ENCODE results near the gene EHBP1L1.

EHBP1L1 gene

DNA sequence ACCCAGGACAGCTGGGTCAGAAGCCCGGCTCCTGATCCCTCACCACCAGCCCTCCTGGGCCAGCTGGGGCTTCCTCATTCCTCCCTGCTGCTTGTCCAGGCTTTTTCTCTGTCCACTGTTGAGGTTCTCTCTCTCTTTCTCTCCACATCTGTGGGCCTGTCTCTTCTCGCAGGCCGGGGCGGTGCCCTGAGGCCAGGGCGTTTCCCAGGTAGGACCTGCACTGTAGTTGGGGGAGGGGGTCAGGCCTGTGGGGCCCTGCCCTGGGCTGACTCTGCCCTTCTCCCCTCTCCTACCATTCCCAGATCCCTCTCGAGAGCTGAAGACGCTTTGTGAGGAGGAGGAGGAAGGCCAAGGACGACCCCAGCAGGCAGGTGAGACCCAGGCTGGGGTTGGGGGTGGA, 4.9 kb downstream of the EHBP1L1 start:
- Histone ChIP-seq H3K4me1 (ENCODE audit: control insufficient read depth, insufficient read depth, low read length, unreplicated experiment) (peaks cover 20% of the 10 kb centered on the region), H2AFZ (ENCODE audit: low read length, unreplicated experiment) (no peak overlapping the region), H3K4me3 (ENCODE audit: low read depth, low read length) (no peak overlapping the region), H3K36me3 (ENCODE audit: insufficient read depth, low read length) (peaks cover 17% of the 10 kb centered on the region; the same call in 1 of the 2 replicates), H3K27ac (ENCODE audit: low read depth, low read length) (no peak overlapping the region), H3K79me2 (ENCODE audit: control insufficient read depth, insufficient read depth, low read length, unreplicated experiment) (peaks cover 20% of the 10 kb centered on the region), H3K27me3 (ENCODE audit: insufficient read depth, low read length) (no peaks in the 10 kb centered on the region)

DNA sequence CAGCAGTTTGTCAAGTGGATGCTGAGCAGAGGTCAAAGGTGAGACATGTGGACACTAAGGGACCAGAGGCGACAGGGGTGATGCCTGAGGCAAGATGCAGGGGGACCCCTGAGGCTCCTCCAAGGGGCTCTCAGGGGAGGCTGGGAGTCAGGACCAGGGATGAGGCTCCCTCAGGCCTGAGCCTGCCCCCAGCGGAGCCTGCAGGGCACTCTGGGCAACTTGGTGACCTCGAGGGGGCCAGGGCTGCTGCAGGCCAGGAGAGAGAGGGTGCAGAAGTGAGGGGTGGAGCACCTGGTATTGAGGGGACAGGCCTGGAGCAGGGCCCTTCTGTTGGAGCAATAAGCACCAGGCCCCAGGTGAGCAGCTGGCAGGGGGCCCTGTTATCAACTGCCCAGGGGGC, 6.1 kb downstream of the EHBP1L1 start:
- Histone ChIP-seq H3K36me3 (ENCODE audit: insufficient read depth, low read length) (peaks cover 17% of the 10 kb centered on the region; the same call in 1 of the 2 replicates), H3K79me2 (ENCODE audit: control insufficient read depth, insufficient read depth, low read length, unreplicated experiment) (peaks cover 10% of the 10 kb centered on the region), H3K27ac (ENCODE audit: low read depth, low read length) (no peak overlapping the region), H3K4me1 (ENCODE audit: control insufficient read depth, insufficient read depth, low read length, unreplicated experiment) (peaks cover 20% of the 10 kb centered on the region), H3K4me3 (ENCODE audit: low read depth, low read length) (no peak overlapping the region), H3K27me3 (ENCODE audit: insufficient read depth, low read length) (no peaks in the 10 kb centered on the region), H2AFZ (ENCODE audit: low read length, unreplicated experiment) (no peak overlapping the region)

DNA sequence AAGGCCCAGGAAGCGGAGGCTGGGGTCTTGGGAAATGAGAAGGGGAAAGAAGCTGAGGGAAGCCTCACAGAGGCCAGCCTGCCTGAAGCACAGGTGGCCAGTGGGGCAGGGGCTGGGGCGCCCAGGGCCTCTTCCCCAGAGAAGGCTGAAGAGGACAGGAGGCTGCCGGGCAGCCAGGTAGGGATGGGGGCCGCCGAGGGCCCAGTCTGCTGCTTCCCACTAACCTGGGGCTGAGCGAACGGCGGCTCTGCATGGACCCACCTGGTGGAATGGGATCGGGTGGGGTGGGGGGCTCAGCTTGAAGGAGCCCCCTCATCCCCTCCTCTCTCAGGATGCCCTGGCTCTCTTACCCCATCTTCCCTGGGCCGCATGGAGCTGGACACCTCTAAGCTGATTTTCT, 7.7 kb downstream of the EHBP1L1 start:
- peaks cover 20% of the 10 kb centered on the region for H3K4me1 ChIP-seq (ENCODE audit: control insufficient read depth, insufficient read depth, low read length, unreplicated experiment)
- H3K4me3 ChIP-seq (ENCODE audit: low read depth, low read length): no peak overlapping the region
- no peak overlapping the region for H2AFZ ChIP-seq (ENCODE audit: low read length, unreplicated experiment)
- no peaks in the 10 kb centered on the region for H3K79me2 ChIP-seq (ENCODE audit: control insufficient read depth, insufficient read depth, low read length, unreplicated experiment)
- no peak overlapping the region for H3K27ac ChIP-seq (ENCODE audit: low read depth, low read length)
- H3K27me3 ChIP-seq (ENCODE audit: insufficient read depth, low read length): no peaks in the 10 kb centered on the region
- H3K36me3 ChIP-seq (ENCODE audit: insufficient read depth, low read length): peaks cover 17% of the 10 kb centered on the region; the same call in 1 of the 2 replicates

DNA sequence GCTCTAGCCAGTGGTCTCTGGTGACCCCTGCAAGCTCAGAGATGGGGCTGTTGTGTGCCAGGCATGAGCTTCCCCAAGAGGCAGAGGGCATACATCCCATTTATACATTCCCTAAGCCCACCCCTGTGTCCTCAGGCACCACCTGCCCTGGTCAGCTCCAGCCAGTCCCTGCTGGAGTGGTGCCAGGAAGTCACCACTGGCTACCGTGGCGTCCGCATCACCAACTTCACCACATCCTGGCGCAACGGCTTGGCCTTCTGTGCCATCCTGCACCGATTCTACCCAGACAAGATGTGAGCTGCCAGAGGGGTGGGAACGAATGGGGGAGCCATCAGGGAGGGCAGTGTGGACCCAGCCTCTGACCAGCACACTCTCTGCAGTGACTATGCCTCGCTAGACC, 8.3 kb downstream of the EHBP1L1 start:
- H3K4me3 ChIP-seq (ENCODE audit: low read depth, low read length): no peak overlapping the region
- H3K36me3 ChIP-seq (ENCODE audit: insufficient read depth, low read length): peaks cover 17% of the 10 kb centered on the region; the same call in 1 of the 2 replicates

DNA sequence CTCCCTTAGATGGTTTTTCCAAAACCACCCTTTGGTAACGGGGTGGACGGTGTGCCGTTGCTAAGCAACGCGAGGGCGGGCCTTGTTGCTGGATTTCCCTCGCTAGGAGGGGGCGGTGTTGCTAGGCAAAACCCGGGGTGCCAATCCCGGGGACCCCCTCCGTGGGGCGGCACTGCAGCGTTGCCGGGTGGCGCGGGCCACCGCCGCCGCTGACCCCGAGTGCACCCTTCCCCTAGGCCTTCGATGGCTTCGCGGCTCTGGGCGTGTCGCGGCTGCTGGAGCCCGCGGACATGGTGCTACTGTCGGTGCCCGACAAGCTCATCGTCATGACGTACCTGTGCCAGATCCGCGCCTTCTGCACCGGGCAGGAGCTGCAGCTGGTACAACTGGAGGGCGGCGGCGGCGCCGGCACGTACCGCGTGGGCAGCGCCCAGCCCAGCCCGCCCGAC, 8.9 kb downstream of the EHBP1L1 start:
- H3K79me2 ChIP-seq (ENCODE audit: control insufficient read depth, insufficient read depth, low read length, unreplicated experiment): no peaks in the 10 kb centered on the region
- H3K4me1 ChIP-seq (ENCODE audit: control insufficient read depth, insufficient read depth, low read length, unreplicated experiment): peaks cover 20% of the 10 kb centered on the region
- H3K36me3 ChIP-seq (ENCODE audit: insufficient read depth, low read length): peaks cover 17% of the 10 kb centered on the region; the same call in 1 of the 2 replicates
- H2AFZ ChIP-seq (ENCODE audit: low read length, unreplicated experiment): no peak overlapping the region
- H3K4me3 ChIP-seq (ENCODE audit: low read depth, low read length): no peak overlapping the region
- H3K27me3 ChIP-seq (ENCODE audit: insufficient read depth, low read length): no peaks in the 10 kb centered on the region
- no peak overlapping the region for H3K27ac ChIP-seq (ENCODE audit: low read depth, low read length)

More for the DNA sequence above, 8.3 kb downstream of the EHBP1L1 start:
- no peaks in the 10 kb centered on the region for H3K27me3 ChIP-seq (ENCODE audit: insufficient read depth, low read length)
- no peak overlapping the region for H3K27ac ChIP-seq (ENCODE audit: low read depth, low read length)
- H3K79me2 ChIP-seq (ENCODE audit: control insufficient read depth, insufficient read depth, low read length, unreplicated experiment): no peaks in the 10 kb centered on the region
- no peak overlapping the region for H2AFZ ChIP-seq (ENCODE audit: low read length, unreplicated experiment)
- H3K4me1 ChIP-seq (ENCODE audit: control insufficient read depth, insufficient read depth, low read length, unreplicated experiment): peaks cover 20% of the 10 kb centered on the region

DNA sequence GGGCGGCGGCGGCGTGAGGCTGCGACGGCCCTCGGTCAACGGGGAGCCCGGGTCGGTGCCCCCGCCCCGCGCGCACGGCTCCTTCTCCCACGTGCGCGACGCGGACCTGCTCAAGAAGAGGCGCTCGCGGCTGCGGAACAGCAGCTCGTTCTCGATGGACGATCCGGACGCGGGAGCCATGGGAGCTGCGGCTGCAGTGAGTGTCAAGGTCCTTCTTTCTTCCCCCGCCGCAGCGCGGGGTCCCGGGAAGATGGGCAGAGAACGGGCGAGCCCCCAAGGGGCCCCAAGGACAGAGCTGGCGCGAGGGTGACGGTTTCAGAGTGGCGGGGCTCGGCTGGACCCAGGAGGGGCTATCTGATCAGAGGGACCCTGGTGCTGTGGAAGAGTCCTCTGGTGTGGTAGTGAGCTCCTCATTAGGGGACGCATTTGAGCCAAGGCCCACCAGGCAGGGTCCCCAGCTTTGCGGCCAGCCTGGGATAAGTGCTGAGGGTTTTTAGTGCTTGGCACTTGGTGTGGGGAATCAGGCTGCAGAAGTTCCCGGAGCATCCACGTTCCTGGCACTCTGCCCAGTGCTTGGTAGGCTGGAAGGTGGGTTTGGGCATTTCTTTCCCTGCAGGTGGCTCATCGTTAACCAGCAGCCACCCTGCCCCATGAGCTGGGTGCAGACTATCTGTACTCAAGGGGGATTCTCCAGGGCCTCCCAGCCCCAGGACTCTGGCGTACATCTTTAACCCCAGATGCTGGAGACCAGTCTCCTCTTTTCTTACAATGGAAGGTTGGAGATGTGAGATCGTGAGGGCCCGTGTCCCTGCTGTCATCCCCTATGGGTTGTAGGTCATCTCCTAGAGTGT, 9.8 kb downstream of the EHBP1L1 start:
- Histone ChIP-seq H2AFZ (ENCODE audit: low read length, unreplicated experiment) (no peak overlapping the region), H3K27me3 (ENCODE audit: insufficient read depth, low read length) (no peaks in the 10 kb centered on the region), H3K4me3 (ENCODE audit: low read depth, low read length) (no peak overlapping the region), H3K79me2 (ENCODE audit: control insufficient read depth, insufficient read depth, low read length, unreplicated experiment) (no peaks in the 10 kb centered on the region), H3K27ac (ENCODE audit: low read depth, low read length) (no peak overlapping the region), H3K4me1 (ENCODE audit: control insufficient read depth, insufficient read depth, low read length, unreplicated experiment) (peaks cover 20% of the 10 kb centered on the region), H3K36me3 (ENCODE audit: insufficient read depth, low read length) (peaks cover 13% of the 10 kb centered on the region; the same call in 1 of the 2 replicates)

DNA sequence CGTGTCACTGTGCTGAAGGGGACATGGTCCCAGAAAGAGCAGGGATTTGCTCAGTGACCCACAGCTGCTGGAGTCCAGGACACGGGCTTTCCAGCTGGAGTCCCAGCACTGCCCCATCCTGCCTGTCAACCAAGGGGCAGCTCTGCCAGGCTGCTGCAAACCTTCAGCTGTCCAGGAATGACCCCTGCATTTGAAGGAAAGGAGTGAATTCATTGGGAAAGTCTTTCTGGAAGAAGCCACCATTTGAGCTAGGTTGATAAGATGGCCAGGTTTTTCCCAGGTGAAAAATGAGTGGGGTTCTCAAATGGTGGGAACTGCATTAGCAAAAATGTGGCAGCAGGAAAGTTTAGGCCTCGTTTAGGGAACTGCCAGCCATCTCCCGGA, 10.4 kb downstream of the EHBP1L1 start:
- no peak overlapping the region for H2AFZ ChIP-seq (ENCODE audit: low read length, unreplicated experiment)
- no peak overlapping the region for H3K4me3 ChIP-seq (ENCODE audit: low read depth, low read length)
- no peaks in the 10 kb centered on the region for H3K79me2 ChIP-seq (ENCODE audit: control insufficient read depth, insufficient read depth, low read length, unreplicated experiment)
- no peaks in the 10 kb centered on the region for H3K27me3 ChIP-seq (ENCODE audit: insufficient read depth, low read length)
- no peak overlapping the region for H3K27ac ChIP-seq (ENCODE audit: low read depth, low read length)
- H3K36me3 ChIP-seq (ENCODE audit: insufficient read depth, low read length): peaks cover 7% of the 10 kb centered on the region; the same call in 1 of the 2 replicates
- peaks cover 20% of the 10 kb centered on the region for H3K4me1 ChIP-seq (ENCODE audit: control insufficient read depth, insufficient read depth, low read length, unreplicated experiment)

DNA sequence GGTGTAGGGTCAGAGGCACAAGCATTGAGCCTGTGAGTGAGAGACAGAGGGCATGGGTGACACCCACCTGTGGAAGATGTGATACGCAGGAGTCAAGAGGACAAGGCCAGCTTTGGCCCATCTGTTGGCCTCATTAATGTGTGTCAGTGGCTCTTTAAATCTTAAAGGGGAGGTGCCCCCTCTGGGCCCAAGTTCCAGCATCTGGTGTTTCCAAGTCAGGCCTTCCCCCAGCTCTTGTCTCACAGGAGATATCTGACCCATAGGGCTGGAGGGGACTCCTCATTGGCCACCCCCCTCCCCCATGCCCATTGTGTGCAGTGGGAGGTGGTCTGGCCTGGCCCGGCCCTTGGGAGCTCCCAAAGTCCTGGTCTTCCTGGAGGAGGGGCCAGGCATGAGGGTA, 10.8 kb downstream of the EHBP1L1 start:
- H3K27ac ChIP-seq (ENCODE audit: low read depth, low read length): no peak overlapping the region
- H3K79me2 ChIP-seq (ENCODE audit: control insufficient read depth, insufficient read depth, low read length, unreplicated experiment): no peaks in the 10 kb centered on the region
- no peak overlapping the region for H2AFZ ChIP-seq (ENCODE audit: low read length, unreplicated experiment)
- no peak overlapping the region for H3K4me3 ChIP-seq (ENCODE audit: low read depth, low read length)
- H3K4me1 ChIP-seq (ENCODE audit: control insufficient read depth, insufficient read depth, low read length, unreplicated experiment): peaks cover 20% of the 10 kb centered on the region
- H3K36me3 ChIP-seq (ENCODE audit: insufficient read depth, low read length): peaks cover 7% of the 10 kb centered on the region; the same call in 1 of the 2 replicates
- no peaks in the 10 kb centered on the region for H3K27me3 ChIP-seq (ENCODE audit: insufficient read depth, low read length)

DNA sequence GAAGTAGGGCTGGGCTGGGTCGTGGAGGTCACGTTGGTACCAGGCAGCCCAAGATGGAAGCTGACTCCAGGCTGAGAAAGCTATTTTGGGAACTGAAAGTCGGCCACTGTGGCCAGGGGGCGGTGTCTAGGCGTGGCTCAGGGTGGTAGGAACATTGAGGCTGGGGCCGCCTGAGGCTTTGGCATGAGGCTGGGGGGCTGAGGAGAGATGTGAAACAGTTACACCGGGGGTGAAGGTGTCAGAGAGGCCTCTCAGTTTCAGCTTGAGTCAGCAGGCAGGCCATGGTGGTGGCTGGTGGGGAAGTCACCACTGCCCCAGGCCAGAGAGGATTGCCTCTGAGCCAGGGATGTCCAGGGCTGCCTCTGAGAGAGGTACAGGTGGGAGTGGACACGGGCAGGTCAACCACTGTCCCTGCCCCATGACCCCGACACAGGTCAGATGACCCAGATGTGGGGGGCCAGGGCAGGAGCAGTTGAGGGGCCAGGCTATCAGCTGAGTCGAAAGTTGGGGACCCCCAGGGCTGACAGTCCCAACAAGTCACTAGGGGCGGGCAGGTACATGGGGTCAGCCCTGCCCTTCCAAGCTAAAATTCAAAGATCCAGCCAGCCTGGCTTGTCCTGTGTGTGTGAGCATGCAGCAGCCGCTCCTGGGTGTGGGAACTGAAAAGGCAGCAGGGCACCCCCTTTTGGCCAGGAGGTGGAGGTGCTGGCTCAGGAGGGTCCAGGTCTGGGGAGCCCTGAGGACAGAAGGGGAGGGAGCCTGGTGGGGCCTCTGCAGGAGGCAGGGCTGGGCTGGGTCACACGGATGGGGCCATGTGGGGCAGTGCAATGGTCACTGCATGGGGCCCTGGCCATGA, 12.6 kb downstream of the EHBP1L1 start:
- Histone ChIP-seq H3K4me1 (ENCODE audit: control insufficient read depth, insufficient read depth, low read length, unreplicated experiment) (peaks cover 20% of the 10 kb centered on the region), H3K79me2 (ENCODE audit: control insufficient read depth, insufficient read depth, low read length, unreplicated experiment) (no peaks in the 10 kb centered on the region), H3K27me3 (ENCODE audit: insufficient read depth, low read length) (no peaks in the 10 kb centered on the region), H3K27ac (ENCODE audit: low read depth, low read length) (no peak overlapping the region), H2AFZ (ENCODE audit: low read length, unreplicated experiment) (no peak overlapping the region), H3K36me3 (ENCODE audit: insufficient read depth, low read length) (0 out of 2 replicates have a peak, but pooled peaks cover 4% of the 10 kb centered on the region), H3K4me3 (ENCODE audit: low read depth, low read length) (no peak overlapping the region)

DNA sequence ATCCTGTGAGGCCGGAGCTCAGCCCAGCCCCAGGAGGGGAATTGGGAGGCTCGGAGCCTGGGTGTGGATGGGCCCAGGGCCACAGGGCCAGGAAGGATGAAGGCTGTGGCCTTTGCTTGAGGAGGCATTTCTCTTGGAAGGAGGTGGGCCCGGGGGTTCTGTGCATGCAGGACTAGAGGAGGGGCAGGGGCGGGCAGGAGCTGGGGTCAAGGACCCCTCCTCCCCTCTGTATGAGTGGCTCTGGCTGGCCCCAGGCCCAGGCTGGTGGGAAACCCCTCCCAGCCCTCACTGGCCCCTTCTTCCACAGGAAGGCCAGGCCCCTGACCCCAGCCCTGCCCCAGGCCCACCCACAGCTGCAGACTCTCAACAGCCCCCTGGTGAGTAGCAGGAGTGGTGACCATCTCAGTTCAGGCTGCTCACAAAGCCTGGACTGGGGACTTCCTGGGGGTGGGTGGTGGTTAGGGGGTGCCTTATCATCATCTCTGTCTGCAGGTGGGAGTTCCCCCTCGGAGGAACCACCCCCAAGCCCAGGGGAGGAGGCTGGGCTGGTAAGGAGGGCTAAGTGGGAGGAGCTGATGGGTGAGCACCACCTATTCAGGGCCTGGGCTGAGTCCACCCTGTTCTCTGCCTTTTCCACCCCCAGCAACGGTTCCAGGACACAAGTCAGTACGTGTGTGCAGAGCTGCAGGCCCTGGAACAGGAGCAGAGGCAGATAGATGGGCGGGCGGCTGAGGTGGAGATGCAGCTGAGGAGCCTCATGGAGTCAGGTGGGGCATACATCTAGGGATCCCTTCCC, 13.8 kb downstream of the EHBP1L1 start:
- Histone ChIP-seq H3K4me3 (ENCODE audit: low read depth, low read length) (no peak overlapping the region), H3K79me2 (ENCODE audit: control insufficient read depth, insufficient read depth, low read length, unreplicated experiment) (no peaks in the 10 kb centered on the region), H3K27me3 (ENCODE audit: insufficient read depth, low read length) (no peaks in the 10 kb centered on the region), H3K27ac (ENCODE audit: low read depth, low read length) (no peak overlapping the region), H2AFZ (ENCODE audit: low read length, unreplicated experiment) (no peak overlapping the region), H3K4me1 (ENCODE audit: control insufficient read depth, insufficient read depth, low read length, unreplicated experiment) (peaks cover 20% of the 10 kb centered on the region), H3K36me3 (ENCODE audit: insufficient read depth, low read length) (no peaks in the 10 kb centered on the region)

Data from ACC112 (cell line).